ENCODE data around the gene CRTAC1. TPM values are rescaled to one million over a fixed set of nuclear protein-coding genes. Genes with fewer than 3 reads are reported as not detected.

Gene CRTAC1
- total and polyA plus RNA-seq, 8 donors = 0.24 to 1.3 (median 0.81) TPM

DNA sequence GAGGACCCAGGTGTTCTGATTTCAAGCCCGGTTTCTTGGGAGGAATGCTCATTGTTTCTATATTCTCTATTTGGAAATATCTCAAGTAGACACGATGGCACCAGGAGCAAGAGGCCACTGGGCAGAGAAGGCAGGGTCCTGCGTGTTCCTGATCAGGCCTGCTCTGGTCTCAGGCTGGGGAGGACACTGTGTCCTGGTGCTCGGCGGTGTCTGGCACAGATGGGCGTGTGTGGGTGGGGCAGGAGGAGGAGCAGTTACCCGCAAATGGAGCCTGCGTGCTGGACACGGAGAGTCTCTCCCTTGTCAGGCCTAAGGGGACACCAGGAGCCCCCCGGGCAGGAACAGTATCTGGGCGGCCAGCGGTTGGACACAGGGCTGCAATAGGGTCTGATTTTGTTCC lies 206.7 kb downstream of the CRTAC1 start:
- DNase-seq (no peak), ATAC-seq (peak in 2 of 4 donors; percentile 28 to 56), FAIRE-seq (no peak)
- TF ChIP-seq, protein P1, sequence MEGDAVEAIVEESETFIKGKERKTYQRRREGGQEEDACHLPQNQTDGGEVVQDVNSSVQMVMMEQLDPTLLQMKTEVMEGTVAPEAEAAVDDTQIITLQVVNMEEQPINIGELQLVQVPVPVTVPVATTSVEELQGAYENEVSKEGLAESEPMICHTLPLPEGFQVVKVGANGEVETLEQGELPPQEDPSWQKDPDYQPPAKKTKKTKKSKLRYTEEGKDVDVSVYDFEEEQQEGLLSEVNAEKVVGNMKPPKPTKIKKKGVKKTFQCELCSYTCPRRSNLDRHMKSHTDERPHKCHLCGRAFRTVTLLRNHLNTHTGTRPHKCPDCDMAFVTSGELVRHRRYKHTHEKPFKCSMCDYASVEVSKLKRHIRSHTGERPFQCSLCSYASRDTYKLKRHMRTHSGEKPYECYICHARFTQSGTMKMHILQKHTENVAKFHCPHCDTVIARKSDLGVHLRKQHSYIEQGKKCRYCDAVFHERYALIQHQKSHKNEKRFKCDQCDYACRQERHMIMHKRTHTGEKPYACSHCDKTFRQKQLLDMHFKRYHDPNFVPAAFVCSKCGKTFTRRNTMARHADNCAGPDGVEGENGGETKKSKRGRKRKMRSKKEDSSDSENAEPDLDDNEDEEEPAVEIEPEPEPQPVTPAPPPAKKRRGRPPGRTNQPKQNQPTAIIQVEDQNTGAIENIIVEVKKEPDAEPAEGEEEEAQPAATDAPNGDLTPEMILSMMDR (IDR thresholded peaks at IDR 0.05) = no peak
- Histone ChIP-seq H3K9me3 (no peaks in the 10 kb centered on the region), H3K27ac (no peak overlapping the region), H3K27me3 (no peaks in the 10 kb centered on the region), H3K4me1 (no peaks in the 10 kb centered on the region), H3K36me3 (no peaks in the 10 kb centered on the region), H3K4me3 (no peak overlapping the region)
- 85 to 89% methylated on average over 12 of the region's 12 CpGs for WGBS, 2 donors
- intact Hi-C loops (cut with DNase I) = no loop called here

DNA sequence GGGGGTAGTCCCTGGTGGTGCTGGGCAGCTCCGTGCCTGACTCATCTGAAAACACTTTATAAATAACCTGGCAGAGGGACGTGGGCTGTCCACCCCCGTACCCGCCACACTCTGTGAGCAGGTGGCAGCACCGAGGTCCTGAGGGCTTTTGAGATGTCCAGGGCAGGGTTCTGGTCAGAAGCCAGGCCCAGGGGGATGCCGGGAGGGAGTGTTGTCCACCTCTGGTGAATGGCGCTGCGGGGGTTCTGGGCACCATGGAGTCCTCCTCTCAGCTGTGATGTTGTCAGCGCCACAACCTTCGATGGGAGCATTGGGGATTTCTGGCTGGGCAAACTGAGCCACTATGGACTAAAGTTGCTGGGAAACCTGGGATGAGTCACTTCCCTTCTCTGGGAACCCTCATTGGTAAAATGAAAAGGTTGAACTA lies 208.1 kb downstream of the CRTAC1 start:
- Histone ChIP-seq H3K27me3 (no peaks in the 10 kb centered on the region), H3K27ac (peak overlapping the region in 1 of 4 donors; percentile 17), H3K4me3 (no peak overlapping the region), H3K36me3 (no peaks in the 10 kb centered on the region), H3K9me3 (no peaks in the 10 kb centered on the region), H3K4me1 (no peaks in the 10 kb centered on the region)
- DNase-seq = peak in 2 of 6 donors; percentile 28 to 29
- 67 to 74% methylated on average over 10 of the region's 10 CpGs for WGBS, 2 donors
- TF ChIP-seq, protein P1 (IDR thresholded peaks at IDR 0.05) = no peak
- no peak for FAIRE-seq
- intact Hi-C loops (cut with DNase I) = no loop called here
- ATAC-seq = peak; percentile 16 to 73 (median 72)

DNA sequence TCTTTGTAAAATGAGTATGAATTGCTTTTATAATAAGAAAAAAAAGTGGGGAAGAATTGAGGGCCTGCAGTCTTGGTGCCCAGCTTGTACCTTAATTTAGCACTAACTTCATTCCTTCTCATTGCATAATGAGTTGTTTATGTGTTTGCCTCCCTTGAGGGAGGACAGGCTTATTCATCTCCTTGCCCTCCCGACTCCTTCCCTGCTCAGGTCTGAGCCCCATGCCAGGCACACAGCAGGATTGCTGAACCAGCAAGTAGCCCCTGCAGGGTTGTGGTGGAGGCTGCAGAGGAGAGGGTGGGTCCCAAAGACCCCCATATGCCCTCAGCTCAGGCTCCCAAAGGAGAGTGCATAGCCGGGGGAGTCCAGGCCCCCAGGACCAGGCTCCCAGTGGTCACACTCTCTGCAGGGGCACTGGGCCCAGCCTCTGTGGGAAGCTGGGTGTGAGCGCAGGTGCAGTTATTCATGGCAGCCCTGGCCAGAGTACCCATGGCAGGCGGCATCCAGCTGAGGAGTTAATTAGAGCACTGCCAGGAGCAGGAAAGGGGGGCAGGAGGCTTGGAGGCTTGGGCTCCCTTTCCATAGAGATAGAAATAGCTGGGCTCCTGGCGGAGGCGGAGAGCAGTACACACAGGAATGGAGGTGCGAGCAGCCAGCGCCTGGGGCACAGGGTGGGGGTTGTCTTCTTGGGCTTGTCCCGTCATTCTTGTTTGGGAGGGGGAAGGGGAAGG lies 208.9 kb downstream of the CRTAC1 start:
- WGBS, 2 donors = 83 to 89% methylated on average over 9 of the region's 9 CpGs
- intact Hi-C loops (cut with DNase I) = no loop called here
- Histone ChIP-seq H3K27me3 (no peaks in the 10 kb centered on the region), H3K9me3 (no peaks in the 10 kb centered on the region), H3K36me3 (no peaks in the 10 kb centered on the region), H3K4me3 (no peak overlapping the region), H3K27ac (peak overlapping the region in 1 of 4 donors; percentile 17), H3K4me1 (no peaks in the 10 kb centered on the region)
- FAIRE-seq = no peak
- DNase-seq = no peak
- peak in 1 of 4 donors; percentile 29 for ATAC-seq
- TF ChIP-seq, protein P1 (IDR thresholded peaks at IDR 0.05) = no peak

DNA sequence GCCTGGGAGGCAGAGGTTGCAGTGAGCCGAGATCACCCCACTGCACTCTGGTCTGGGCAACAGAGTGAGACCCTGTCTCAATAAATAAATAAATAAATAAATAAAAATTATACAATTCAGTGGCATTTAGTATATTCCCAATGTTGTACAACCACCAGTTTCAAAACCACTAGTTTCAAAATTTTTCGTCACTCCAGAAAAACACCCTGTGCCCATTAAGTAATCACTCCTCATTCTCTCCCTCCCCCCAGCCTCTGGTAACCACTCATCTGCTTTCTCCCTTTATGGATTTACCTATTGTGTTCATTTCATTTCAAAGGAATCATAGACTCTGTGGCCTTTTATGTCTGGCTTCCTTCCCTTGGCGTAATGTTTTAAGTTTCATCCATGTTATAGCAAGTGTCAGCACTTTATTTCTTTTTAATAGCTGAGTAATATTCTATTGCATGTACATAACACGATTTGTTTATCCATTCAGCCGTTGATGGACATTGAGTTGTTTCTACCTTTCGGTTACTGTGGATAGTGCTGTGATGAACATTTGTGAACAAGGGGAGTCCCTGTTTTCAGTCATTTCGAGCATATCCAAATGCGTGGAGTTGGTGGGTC lies 210.2 kb downstream of the CRTAC1 start:
- no peaks in the 10 kb centered on the region for H3K9me3 ChIP-seq
- H3K27me3 ChIP-seq = no peaks in the 10 kb centered on the region
- FAIRE-seq (no peak), ATAC-seq (no peak), DNase-seq (no peak)
- intact Hi-C loops (cut with DNase I) = no loop called here
- 90 to 92% methylated on average over 8 of the region's 8 CpGs for WGBS, 2 donors
- H3K4me3 ChIP-seq = no peak overlapping the region
- no peaks in the 10 kb centered on the region for H3K36me3 ChIP-seq
- TF ChIP-seq, protein P1 (IDR thresholded peaks at IDR 0.05) = no peak
- no peaks in the 10 kb centered on the region for H3K4me1 ChIP-seq
- no peak overlapping the region for H3K27ac ChIP-seq

DNA sequence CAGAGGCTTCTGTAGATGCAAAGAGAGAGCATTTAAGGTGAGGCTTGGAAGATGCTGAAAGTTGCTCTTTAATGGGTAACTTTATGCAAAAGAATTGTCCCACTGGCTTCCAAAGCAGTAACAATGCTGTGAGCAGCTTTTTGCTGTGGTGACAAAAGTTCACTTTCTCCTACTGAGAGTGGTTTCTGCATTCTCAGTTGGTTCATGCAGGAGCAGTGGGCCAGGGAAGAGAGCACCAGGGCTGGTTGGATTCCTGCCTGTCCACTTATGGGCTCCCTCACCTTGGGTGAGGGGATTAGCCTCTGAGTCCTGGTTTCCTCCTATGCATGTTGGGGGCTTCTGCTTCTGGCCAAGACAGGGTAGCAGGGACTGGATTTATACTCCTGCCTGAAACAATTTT lies 211.8 kb downstream of the CRTAC1 start:
- no peaks in the 10 kb centered on the region for H3K27me3 ChIP-seq
- H3K9me3 ChIP-seq = no peaks in the 10 kb centered on the region
- DNase-seq (no peak), ATAC-seq (no peak), FAIRE-seq (no peak)
- H3K36me3 ChIP-seq = no peaks in the 10 kb centered on the region
- no peak overlapping the region for H3K4me3 ChIP-seq
- intact Hi-C loops (cut with DNase I) = no loop called here
- H3K4me1 ChIP-seq = no peaks in the 10 kb centered on the region
- TF ChIP-seq, protein P1 (IDR thresholded peaks at IDR 0.05) = no peak
- H3K27ac ChIP-seq = no peak overlapping the region
